GM19372 (cell line): ENCODE results near the gene NUCB1.
A peak's percentile ranks its signal among the peaks of the same experiment; 100 is the strongest.
"Not testable (repeated sequence)": the region's sequence is repeated elsewhere in the genome, so short reads cannot be mapped to it uniquely, and the experiment has no call there.

Experiments used
- ATAC-seq: cut with Tn5 transposase; IDR thresholded peaks from one replicate; pipeline ENCODE4 v1.9.1; 2021; ENCODE audit warnings: mild to moderate bottlenecking, low read depth, moderate library complexity; ENCODE audit not compliant: unreplicated experiment

The NUCB1 gene

GRCh38 chr19:48899781-48900476, at the start of gene NUCB1:
NUCB1 (plus strand) TSS chr19:48900312; CDS start chr19:48900797, 485 bp downstream.
- peak; percentile 96 for ATAC-seq

GRCh38 chr19:48852292-48852691, 47.8 kb upstream of the NUCB1 start:
- ATAC-seq: no peak

GRCh38 chr19:48853483-48853882, 46.6 kb upstream of the NUCB1 start:
- no peak for ATAC-seq

- ATAC-seq: no peak
Measured at GRCh38 chr19:48854103-48854502, 46.0 kb upstream of the NUCB1 start.

- no peak for ATAC-seq
Measured at GRCh38 chr19:48856921-48857320, 43.2 kb upstream of the NUCB1 start.

- peak; percentile 67 for ATAC-seq
Measured at GRCh38 chr19:48858984-48859710, 41.0 kb upstream of the NUCB1 start.

GRCh38 chr19:48859711-48860572, 40.2 kb upstream of the NUCB1 start:
- peak; percentile 79 for ATAC-seq

GRCh38 chr19:48861313-48861712, 38.8 kb upstream of the NUCB1 start:
- no peak for ATAC-seq

GRCh38 chr19:48862827-48863226, 37.3 kb upstream of the NUCB1 start:
- no peak for ATAC-seq

- ATAC-seq: no peak
Measured at GRCh38 chr19:48866692-48867091, 33.4 kb upstream of the NUCB1 start.

GRCh38 chr19:48867123-48867745, 32.9 kb upstream of the NUCB1 start:
- ATAC-seq: no peak

- no peak for ATAC-seq
Measured at GRCh38 chr19:48867746-48868113, 32.4 kb upstream of the NUCB1 start.

- no peak for ATAC-seq
Measured at GRCh38 chr19:48868114-48868886, 31.8 kb upstream of the NUCB1 start, which contains the start of gene PLEKHA4. PLEKHA4 (minus strand) TSS chr19:48868617; CDS start chr19:48867620, 997 bp downstream.

- ATAC-seq: no peak
Measured at GRCh38 chr19:48870048-48870447, 30.1 kb upstream of the NUCB1 start.

- not testable (repeated sequence) for ATAC-seq
Measured at GRCh38 chr19:48871471-48872181, 28.5 kb upstream of the NUCB1 start.

- peak; percentile 46 for ATAC-seq
Measured at GRCh38 chr19:48872182-48872883, 27.8 kb upstream of the NUCB1 start, which contains the start of gene PPP1R15A. PPP1R15A (plus strand) TSS chr19:48872421; CDS start chr19:48873234, 813 bp downstream.

GRCh38 chr19:48872884-48873475, 27.1 kb upstream of the NUCB1 start:
- no peak for ATAC-seq
